ENCODE data around the gene MYO7B. TPM values are rescaled to one million over a fixed set of nuclear protein-coding genes. Genes with fewer than 3 reads are reported as not detected.

Gene MYO7B
- total and polyA plus RNA-seq, 7 donors: 0.28 to 0.61 (median 0.49) TPM

DNA sequence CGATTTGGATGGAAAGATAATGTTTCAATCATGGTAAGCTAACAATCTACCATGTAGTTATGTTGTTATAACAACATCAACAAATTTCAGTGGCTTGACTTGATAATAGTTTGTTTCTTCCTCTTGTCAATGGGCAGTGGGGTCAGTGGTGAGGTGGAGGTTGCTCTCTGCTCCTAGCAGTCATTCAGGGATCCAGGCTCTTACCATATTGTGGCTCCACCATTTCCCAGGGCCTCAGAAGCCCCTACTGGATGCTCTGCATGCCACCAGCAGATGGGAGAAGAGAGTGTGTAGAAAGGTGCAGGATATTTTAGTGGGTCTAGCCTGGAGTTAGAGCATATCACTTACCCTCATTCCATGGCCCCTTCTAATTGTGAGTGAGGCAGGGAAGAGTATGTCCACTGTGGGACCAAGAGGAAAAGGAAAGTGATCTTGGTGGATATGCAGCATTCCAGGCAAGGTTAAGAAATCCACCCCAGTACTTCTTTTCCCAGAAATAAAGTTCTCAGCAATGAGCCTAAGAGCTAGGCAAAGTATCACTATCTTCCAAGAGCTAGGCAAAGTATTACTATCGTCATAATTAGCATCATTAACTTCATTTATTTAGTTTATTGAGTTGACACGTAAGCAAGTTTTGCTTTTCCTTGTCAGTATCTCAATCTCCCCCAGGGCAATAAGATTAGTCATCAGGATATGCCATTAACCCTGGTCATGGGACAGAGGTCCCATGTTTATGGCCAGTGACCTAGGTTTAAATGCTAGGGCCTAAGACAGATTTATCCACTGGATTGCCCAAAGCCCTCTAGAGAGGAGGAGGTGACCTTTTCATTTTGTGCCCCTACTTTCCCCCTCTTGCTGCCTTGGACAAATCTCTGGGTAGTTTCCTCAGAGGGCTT is 5.0 kb upstream of the MYO7B start:
- peaks cover 0 to 3% (median 0%) of the 10 kb centered on the region in 3 donors for H3K27me3 ChIP-seq (ENCODE audit: insufficient read depth in 3 of 3, low read length in 2 of 3)
- no peaks in the 10 kb centered on the region for H3K4me1 ChIP-seq
- H3K9me3 ChIP-seq: no peaks in the 10 kb centered on the region
- no peak overlapping the region for H3K27ac ChIP-seq
- TF ChIP-seq, protein P1, sequence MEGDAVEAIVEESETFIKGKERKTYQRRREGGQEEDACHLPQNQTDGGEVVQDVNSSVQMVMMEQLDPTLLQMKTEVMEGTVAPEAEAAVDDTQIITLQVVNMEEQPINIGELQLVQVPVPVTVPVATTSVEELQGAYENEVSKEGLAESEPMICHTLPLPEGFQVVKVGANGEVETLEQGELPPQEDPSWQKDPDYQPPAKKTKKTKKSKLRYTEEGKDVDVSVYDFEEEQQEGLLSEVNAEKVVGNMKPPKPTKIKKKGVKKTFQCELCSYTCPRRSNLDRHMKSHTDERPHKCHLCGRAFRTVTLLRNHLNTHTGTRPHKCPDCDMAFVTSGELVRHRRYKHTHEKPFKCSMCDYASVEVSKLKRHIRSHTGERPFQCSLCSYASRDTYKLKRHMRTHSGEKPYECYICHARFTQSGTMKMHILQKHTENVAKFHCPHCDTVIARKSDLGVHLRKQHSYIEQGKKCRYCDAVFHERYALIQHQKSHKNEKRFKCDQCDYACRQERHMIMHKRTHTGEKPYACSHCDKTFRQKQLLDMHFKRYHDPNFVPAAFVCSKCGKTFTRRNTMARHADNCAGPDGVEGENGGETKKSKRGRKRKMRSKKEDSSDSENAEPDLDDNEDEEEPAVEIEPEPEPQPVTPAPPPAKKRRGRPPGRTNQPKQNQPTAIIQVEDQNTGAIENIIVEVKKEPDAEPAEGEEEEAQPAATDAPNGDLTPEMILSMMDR (IDR thresholded peaks at IDR 0.05): no peak
- no peak overlapping the region for H3K4me3 ChIP-seq
- DNase-seq (no peak), ATAC-seq (no peak)
- H3K36me3 ChIP-seq (ENCODE audit: insufficient read depth in 1 of 2, low read depth in 1 of 2): no peaks in the 10 kb centered on the region
- WGBS, 3 donors: 84 to 93% (median 88%) methylated on average over 3 of the region's 3 CpGs
- intact Hi-C loops (cut with DNase I): loop anchor here (5.0 to 10.0 kb wide), 2 partner anchors 37 to 124 kb away; no protein-coding TSS in a partner anchor

DNA sequence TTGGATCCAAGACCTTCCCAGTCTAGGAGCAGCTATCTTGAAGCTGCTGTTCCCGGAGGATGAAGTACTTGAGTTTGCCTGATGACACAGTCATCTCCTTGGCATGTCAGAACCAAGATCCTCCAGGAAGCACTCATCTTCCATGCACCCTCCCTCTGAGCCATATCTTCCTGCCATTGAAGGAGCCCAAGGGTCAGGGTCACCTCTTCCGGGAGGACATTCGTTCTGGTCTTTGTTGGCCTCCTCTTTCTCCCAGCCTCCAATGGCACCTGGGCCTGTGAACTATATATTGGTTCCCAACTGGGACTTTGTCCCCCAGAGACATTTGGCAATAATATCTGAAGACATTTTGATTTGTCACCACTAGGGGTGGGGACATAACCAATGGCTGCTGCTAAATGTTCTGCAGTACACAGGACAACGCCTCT is 4.2 kb upstream of the MYO7B start:
- TF ChIP-seq, protein P1 (IDR thresholded peaks at IDR 0.05): no peak
- WGBS, 3 donors: 64 to 73% (median 69%) methylated on average over 4 of the region's 4 CpGs
- intact Hi-C loops (cut with DNase I): loop anchor here (5.0 to 10.0 kb wide), 2 partner anchors 36 to 124 kb away; no protein-coding TSS in a partner anchor
- no peak overlapping the region for H3K4me3 ChIP-seq
- H3K27ac ChIP-seq: no peak overlapping the region
- ATAC-seq: no peak
- no peak for DNase-seq
- no peaks in the 10 kb centered on the region for H3K4me1 ChIP-seq
- no peaks in the 10 kb centered on the region for H3K36me3 ChIP-seq (ENCODE audit: insufficient read depth in 1 of 2, low read depth in 1 of 2)
- H3K9me3 ChIP-seq: no peaks in the 10 kb centered on the region
- peaks cover 0 to 5% (median 0%) of the 10 kb centered on the region in 3 donors for H3K27me3 ChIP-seq (ENCODE audit: insufficient read depth in 3 of 3, low read length in 2 of 3)

DNA sequence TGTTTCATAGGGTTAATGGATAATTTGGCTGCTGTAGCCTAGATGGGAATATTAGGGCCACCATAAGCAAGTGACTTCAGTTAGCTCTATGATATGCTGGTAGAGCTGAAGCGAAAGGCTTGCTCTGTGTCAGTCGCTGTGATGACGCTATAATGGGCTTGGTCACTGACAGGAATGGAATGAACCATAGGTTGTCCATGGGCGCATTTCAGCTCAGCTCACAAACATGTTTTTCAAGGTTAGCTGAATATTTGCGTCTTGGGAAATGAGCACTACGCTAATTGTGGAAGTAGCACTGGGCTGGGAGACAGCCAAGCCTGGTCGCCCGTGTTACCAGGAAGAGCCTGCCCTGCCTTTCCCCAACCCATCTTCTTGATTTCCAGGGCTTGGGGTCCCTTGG is 3.2 kb upstream of the MYO7B start:
- WGBS, 3 donors: 87 to 91% (median 89%) methylated on average over 8 of the region's 8 CpGs
- ATAC-seq: no peak
- no peak overlapping the region for H3K27ac ChIP-seq
- intact Hi-C loops (cut with DNase I): loop anchor here (5.0 to 10.0 kb wide), 2 partner anchors 35 to 123 kb away; no protein-coding TSS in a partner anchor
- TF ChIP-seq, protein P1 (IDR thresholded peaks at IDR 0.05): no peak
- H3K4me3 ChIP-seq: no peak overlapping the region
- DNase-seq: no peak
- no peaks in the 10 kb centered on the region for H3K9me3 ChIP-seq
- H3K4me1 ChIP-seq: no peaks in the 10 kb centered on the region
- no peaks in the 10 kb centered on the region for H3K36me3 ChIP-seq (ENCODE audit: insufficient read depth in 1 of 2, low read depth in 1 of 2)
- H3K27me3 ChIP-seq (ENCODE audit: insufficient read depth in 3 of 3, low read length in 2 of 3): peaks cover 0 to 5% (median 0%) of the 10 kb centered on the region in 3 donors

DNA sequence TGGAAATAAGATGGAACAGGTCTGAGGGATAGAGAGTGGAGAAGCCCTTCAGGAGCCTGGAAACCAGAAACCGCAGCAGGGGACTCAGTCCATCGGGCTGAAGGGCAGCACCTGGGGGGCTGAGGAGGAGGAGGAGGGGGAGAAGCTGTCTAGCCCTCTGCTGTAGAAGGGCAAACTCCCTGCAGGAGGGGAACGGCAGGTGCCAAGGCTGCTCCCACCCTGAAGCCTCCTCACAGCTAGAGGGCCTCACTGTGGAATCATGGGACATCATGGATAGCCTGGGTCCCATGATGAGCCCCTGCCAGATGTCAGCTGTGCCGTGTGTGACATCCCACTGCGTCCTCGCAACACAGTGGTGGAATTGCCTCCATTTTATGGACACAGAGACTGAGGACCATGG is 435 bp downstream of the MYO7B start:
- TF ChIP-seq, protein P1 (IDR thresholded peaks at IDR 0.05): no peak
- Histone ChIP-seq H3K36me3 (ENCODE audit: insufficient read depth in 1 of 2, low read depth in 1 of 2) (no peaks in the 10 kb centered on the region), H3K9me3 (no peaks in the 10 kb centered on the region), H3K27me3 (ENCODE audit: insufficient read depth in 3 of 3, low read length in 2 of 3) (peaks cover 0 to 5% (median 0%) of the 10 kb centered on the region in 3 donors), H3K4me1 (no peaks in the 10 kb centered on the region), H3K4me3 (no peak overlapping the region), H3K27ac (no peak overlapping the region)
- intact Hi-C loops (cut with DNase I): loop anchor here in 1 of 2 donors (10.0 kb wide), 1 partner anchor 119 kb away; no protein-coding TSS in a partner anchor
- WGBS, 3 donors: 62 to 69% (median 65%) methylated on average over 6 of the region's 6 CpGs
- DNase-seq (no peak), ATAC-seq (no peak)

Data from psoas muscle (tissue), 8 donors.